HG03378 (cell line): Measurements from ENCODE around the gene AHSG.

ENCODE experiments used
- ATAC-seq: cut with Tn5 transposase; IDR thresholded peaks from one replicate; pipeline ENCODE4 v1.9.1; 2021; ENCODE audit warnings: mild to moderate bottlenecking, moderate library complexity; ENCODE audit not compliant: unreplicated experiment

Gene AHSG

DNA sequence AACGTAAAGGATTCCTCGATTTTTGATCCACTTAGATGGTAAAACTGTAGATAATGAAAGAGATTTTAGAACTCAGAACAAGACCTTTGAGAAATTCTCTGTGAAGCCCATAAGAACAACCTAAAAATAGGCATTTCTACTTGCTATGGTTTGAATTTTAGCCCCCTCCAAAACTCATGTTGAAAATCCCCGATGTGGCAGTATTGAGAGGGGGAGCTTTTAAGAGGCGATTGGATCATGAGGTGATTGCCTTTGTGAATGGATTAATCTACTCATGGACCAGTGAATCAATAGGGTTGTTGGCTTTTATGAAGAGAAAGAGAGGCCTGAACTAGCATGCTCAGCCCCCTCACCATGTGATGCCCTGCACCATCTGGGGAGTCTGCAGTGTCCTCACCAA lies 20.2 kb upstream of the AHSG start:
- no peak for ATAC-seq

DNA sequence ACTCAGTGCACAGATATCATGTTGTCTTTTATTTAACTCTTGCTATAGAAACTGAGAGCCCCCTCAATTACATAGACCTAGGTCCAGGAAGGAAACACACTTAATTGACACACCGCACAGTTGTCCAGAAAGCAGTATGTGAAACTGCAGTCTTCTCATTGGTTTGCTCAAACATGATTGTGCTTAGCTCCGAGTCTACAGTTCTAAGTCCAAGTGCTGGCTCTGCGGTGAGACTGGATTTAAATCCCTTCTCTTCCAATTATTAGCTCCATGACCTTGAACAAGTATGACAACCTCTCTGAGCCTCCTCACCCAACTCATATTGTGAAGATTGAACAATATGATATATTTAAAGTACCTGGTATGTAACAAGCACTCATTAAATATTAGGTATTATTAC lies 19.0 kb upstream of the AHSG start:
- no peak for ATAC-seq

DNA sequence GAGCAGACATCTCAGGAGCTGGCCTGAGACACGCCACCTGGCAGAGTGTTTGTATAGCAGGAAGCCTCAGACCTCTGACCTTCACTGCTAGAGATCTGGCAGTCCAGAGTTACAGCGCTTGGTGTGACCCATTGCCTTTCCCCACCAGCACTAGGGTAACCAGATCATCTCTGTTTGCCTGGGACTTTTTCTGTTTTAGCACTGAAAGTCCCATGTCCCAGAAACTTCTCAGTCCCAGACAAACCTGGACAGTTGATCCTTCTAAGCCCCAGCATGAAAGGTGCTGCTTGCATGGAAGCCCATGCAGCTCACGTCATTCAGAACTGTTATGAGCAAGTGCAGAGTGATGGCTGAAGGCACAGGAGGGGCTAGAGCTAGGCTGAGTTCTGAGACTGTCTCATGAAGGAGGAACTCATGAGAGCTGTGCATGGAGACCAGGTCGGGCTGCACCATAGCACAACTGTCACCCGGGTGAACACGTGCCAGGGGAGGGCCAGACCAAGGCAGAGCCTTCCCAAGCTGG lies 18.2 kb upstream of the AHSG start:
- ATAC-seq: no peak

DNA sequence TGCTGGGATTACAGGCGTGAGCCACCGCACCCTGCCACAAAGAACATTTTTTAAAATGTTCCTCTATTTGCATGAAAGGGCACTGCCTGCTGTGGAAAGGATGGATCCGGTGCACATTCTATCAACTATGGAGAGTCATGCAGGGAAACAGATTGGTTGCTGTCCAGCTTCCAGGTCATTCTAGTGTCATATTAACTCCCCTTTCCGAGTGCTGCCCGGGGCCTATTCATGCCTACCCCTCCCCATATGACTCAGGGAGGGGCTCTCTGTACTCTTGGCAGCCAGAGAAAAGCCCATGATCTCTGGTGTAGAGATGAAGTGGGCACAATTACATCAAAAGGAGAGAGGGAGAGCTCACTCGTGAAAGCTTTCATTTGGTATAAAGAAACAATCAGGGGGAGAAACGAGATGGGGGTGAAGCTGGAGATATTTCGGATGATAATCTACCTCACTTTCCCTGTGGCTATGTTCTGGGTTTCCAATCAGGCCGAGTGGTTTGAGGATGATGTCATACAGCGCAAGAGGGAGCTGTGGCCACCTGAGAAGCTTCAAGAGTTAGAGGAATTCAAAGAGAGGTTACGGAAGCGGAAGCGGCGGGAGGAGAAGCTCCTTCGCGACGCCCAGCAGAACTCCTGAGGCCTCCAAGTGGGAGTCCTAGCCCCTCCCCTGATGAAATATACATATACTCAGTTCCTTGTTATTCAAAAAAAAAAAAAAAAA lies 16.1 kb upstream of the AHSG start:
- ATAC-seq: no peak

DNA sequence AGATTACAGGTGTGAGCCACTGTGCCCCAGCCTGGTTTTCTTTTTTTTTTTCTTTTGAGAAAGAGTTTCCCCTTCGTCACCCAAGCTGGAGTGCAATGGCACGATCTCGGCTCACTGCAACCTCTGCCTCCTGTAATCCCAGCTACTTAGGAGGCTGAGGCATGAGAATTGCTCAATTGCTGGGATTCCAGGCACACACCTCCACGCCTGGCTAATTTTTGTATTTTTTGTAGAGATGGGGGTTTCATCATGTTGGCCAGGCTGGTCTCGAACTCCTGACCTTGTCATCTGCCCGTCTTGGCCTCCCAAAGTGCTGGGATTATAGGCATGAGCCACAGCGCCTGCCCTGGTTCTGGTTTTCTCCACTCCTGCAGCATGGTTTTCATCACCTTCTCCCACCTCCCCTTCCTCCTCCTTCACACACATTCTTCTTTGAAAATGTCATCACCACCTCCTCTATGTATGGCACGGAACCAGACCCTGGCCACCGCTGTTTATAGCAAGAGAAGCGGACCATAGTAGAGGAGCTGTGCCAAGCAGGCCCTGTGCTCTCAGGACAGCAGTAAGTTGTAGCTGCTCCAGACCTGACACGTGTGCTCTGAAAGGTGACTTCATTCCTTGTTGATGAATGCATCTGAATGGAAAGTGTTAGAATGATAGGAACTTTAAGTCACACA lies 14.6 kb upstream of the AHSG start:
- ATAC-seq: no peak

DNA sequence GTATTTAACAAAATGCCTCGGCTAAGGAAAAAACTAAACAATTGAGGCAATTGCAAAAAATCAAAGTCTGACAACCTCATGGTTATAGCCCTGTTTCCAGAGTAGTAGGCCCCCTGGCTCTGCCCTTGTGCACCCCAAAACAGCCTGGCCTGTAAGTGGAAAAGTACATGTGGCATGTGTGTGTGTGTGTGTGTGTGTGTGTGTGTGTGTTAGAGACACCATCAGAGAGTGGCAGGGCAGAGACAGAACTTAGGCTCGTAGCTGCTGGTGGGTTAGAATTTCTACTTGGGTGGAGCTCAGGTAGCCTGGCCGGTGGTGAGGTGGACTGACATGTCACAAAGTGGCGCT lies 14.1 kb upstream of the AHSG start:
- no peak for ATAC-seq

DNA sequence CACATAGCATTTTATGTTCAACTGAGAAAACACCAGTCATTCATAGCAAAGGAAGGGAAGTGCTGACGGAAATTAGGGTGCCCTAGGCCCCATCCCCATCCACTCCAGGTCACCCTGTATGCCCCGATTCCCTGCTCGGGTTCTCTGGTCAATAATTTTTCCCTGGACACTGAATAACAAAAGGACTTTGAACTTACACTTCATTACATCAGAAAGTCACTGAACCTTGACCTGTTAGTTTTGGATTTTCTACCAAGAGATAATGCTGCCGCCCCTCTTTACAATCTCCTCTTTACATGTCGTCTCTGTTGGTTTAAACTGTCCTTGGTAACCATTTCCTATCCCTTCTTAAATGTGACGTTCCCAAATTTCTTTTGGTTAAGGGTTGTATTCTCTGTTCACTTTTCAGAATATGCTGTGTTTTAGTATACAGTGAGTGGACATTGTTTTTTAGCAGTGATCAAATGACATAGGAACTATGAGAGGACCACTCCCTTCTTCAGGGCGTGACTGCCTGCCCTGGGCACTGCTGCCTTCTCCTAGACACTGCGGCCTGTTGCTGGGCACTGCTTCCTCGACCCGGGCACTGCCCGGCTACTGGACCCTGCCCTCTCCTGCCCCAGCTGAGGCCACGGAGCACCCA lies 13.6 kb upstream of the AHSG start:
- ATAC-seq: no peak

DNA sequence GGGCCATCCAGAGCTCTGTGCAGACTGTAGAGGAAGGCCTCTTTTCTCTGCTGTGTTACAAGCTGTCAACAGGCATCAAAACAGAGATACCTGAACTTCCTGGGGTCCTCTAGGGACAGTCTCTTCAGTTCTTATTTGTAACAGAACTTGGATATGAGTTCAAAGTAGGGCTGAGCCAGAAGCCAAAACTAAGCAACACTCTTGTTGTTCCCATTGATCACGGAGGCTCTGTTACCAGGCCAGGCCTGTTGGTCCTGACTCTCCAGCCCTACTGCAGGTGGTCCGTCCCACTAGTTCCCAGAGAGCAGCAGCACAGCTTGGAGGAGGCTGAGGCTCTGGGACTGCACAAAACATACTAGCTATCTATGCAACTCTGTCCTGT lies 13.1 kb upstream of the AHSG start:
- no peak for ATAC-seq

DNA sequence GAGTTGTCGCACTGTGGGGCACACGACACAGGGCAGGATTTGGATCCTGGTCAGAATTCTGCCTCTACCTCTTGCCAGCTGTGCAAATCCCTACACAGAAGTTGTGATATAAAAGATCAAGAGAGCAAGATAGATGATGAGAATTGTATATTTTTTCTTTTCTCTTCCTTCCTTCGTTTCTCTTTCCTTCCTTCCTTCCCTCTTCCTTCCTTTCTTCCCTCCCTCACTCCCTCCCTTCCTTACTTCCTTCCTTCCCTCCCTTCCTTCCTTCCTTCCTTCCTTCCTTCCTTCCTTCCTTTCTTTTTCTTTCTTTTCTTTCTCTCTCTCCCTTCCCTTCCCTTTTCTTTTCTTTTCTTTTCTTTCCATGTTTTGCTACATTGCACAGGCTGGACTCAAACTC lies 12.0 kb upstream of the AHSG start:
- no peak for ATAC-seq

DNA sequence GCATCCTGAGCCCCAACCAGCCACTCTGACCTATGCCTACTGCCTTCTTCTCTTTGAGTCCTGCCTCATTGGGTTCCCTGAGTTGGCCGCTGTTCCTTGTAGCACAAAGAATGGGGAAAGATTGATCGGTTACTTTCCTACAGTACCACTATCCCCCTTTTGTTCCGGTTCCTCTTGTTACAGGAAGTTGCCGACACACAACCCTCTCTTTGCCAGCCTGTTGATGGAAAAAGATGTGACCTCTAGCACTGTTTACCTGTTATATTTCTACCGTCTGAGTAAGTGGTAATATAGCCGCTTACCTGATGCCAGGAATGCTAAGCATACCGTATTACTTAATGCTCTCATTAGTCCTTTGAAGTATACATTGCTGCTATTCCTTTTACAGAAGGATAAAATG lies 9.7 kb upstream of the AHSG start:
- ATAC-seq: no peak

DNA sequence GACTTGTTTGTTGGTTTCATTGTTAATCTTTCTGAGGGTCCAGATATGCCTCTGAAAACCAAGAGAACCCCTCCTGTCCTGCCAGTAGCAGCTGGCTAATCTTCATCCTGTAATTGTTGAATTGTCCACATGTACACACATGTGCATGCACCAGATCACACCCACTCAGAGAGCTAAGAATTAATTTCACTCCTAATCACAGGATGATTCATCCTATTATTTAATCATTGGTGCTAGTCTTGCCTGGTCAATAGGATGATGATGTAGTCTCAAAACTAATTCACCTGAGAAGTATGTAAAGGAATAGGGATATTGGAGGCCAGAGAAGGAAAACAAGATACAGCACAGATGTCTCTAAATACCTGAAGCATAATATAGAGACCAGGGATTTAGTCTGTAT lies 7.8 kb upstream of the AHSG start:
- no peak for ATAC-seq

DNA sequence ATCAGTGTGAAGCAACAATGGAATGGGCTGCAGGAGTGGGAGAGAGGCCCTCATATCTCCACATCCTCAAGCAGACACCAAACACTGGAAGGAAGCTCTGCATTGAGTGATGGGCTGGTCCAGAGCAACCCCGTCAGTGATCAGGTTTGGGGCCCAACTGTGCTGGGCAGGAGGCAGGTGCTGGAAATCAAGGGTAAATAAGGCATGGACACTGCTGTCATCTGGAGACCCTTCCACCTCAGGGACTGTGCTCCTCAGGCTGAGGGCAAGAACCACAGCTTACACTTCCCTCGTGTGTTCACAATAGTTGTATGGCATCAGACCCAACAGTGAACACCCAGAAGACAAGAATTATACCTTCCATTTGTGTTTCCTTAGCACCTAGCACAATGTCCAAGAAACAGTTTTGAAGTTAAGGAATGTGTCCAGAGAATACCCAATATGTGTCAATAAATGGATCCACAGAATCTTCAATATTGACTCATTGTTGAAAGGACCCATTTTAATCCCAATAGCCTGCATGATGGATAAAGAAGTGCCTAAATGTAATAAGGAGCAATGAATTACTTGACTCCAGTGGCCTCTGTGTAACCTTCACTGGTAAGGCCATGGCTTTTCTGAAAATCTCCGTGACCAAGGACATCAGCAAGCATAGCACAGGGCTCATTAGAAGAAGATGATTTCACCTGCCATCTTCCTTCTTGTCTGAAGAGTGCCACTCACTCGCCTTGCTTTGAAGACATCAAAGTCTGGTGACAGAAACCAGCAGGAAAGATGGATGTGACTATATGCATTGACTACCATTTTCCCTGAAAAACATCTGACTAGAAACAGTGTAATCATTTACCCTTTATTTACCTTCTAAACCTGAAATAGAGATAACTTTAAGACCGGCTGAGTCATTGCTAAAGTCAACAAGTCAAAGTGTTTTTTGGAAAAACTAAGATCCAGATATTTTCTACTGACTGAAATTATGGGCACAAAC lies 7.0 kb upstream of the AHSG start:
- ATAC-seq: no peak

DNA sequence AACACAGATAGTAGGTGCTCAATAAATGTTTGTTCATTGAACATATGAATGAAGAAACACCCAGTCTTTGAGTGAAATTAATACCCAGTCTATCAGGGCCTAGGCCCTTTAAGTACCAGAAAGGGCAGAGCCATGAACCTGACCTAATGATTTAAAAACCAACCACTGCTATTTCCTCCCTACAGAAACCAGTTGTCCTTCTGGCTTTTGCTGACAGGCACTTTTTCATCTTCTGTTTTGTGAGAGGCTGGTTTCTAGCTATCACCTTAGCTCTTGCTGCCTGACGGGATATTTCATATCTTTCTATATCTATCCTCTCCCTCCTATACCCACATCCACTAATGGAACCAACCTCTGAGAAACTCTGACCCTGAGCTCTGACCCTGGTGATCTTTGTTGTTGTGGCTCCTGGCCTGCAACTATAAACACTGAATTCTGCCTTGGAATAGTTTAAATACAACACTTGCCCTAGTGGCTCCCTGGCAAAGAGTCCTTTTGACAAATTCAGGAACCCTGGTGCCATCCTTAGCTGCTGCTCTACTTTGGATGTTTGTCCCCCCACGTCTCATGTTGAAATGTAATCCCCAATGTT lies 4.1 kb upstream of the AHSG start:
- ATAC-seq: no peak

DNA sequence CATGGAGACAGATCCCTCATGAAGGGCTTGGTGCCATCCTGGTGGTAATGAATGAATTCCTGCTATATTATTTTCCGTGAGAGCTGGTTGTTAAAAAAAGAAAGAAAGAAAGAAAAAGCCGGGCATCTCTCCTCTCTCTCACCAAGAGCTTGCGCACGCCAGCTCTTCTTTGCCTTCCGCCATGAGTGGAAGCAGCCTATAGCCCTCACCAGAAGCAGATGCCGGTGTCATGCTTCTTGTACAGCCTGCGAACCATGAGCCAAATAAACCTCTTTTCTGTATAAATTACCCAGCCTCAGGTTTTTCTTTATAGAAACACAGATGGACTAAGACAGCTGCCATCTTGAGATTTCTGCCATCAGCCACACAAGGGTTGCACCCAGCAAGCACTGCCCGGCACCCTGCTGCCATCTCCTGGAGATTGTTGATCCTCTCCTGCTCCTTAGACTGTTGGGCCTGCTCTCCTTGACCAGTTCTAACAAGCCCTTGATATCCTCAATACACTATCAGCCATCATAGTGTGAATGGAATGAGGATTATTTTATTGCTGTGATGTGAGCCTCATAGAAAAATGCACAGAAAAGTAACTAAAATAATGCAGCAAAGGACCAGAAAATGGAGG lies 3.5 kb upstream of the AHSG start:
- ATAC-seq: no peak

DNA sequence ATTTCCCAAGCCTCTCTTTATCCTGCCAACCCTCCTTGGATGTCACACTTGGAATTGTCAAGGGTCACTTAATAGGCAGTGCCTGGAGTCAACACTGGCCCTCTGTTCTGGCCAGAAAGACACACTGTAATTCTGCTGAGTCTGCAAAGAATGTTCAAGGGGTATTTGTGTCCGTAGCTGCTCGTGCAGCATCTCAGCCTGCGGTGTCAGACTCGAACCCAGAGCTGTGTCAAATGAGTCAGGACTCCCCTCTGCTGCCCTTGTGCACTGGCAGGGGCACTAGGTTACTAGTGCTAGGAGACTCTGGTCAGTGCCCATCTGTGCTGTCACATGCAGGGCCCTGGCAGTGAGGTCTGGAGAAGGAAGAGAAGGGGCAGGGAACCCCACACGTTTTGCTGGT lies 795 bp upstream of the AHSG start:
- ATAC-seq: no peak

DNA sequence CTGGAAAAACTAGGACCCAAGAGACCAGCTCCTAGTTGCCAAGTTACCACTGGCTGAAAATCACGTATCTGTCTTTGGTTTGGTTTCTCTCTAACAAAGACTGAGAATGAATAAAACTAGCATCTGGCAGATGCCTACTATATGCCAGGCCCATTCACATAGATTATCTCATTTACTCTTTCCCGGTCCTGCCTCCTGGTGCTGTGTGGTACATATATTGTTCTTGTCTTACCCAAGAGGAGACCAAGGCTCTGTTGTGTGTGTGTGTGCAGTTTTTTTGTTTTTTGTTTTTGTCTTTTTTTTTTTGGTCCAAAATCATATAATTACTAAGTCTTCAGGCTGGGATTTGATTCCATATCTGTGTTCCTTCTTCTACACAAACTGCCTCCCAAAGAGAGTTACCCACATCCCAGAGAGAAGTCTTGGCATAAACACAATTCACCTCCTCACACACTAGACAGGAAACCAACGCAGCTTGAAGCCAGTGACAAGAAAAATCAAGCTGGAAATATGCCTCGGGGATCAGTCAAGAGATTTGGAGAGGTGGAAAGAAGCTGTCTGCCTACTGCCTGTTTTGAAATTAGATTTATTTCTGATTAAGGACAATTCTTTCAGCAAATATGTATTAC lies 891 bp downstream of the AHSG start:
- ATAC-seq: no peak

DNA sequence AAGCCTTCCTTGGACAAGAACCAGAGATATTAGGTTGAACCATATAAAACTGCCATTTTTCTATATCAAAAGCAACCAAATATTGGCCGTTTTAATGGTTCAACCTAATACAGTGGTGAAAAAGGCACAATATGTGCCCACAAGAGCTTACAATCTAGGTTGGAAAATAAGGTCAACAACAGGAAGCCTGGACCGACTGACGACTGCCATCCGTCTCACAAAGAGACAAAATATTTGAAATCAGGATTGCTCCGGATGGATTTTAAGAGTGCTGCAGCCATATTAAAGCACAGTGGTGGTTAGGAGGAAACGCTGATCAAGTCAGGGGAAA lies 1.4 kb downstream of the AHSG start:
- no peak for ATAC-seq

DNA sequence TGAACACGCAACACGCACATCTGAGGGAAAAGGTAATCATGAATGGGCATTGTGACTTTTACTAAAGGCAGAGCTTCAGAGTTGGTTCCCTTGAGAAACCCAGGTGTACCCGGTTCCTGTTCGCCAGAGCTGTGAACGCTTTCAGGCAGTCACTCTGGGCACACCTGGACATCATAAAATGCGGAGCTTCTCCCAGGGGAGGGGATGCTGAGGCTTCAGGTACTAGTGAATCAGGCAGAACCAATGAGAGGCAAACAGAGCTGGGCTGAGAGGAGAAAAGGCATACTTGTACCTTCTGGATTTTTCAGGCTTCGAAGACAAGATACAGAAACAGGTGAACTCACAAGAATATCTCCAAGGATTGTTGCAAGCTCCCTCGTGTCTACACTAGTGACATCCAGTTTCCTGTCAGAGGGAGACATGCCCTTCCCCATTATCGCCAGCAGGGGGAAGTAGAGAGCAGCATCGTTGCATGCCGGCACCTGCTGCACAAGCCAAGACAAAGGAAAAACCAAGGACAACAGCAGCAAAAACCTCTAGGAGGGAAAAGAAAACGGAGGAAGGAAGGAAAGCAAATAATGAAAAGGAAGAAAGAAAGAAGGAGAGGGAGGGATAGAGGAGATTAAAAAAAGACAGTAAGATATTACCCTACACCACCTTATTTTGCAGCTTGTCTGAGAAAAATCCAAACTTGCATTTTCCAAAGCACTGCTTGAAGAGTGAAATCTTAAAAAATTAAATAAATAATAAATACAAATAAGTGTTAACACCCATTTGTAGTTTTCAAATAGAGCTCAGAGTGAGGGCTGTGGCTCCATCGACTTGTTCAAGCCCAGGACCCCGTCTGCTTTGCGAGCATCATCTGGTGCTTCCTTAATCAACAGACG lies 2.0 kb downstream of the AHSG start:
- ATAC-seq: peak; percentile 51

DNA sequence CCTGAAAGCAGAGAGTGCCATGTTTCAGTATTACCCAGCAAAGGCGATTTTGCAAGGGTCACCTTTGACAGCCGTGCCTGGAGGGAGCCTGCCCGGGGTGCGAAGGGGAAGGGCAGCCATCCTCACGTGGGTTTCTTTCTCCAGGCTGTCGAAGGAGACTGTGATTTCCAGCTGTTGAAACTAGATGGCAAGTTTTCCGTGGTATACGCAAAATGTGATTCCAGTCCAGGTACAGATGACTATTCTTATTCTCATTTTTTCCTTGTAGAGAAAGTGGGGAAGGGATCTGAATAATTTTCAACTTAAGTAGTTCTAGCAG lies 3.4 kb downstream of the AHSG start:
- no peak for ATAC-seq
